A549 treated with dexamethasone at 1 μM for 4 hours (cell line): Measurements from ENCODE around the gene DNAH12. TPM values are rescaled to one million over a fixed set of nuclear protein-coding genes. Genes with fewer than 3 reads are reported as not detected.

Source experiments
- total RNA-seq: library from RNA; stranded (reverse); fragments of 200-300 nt; extraction: Qiagen RNA extraction; gene quantifications from 5 replicates; pipeline ENCODE4 v1.2.3, GENCODE V29; 2022

The DNAH12 gene, protein sequence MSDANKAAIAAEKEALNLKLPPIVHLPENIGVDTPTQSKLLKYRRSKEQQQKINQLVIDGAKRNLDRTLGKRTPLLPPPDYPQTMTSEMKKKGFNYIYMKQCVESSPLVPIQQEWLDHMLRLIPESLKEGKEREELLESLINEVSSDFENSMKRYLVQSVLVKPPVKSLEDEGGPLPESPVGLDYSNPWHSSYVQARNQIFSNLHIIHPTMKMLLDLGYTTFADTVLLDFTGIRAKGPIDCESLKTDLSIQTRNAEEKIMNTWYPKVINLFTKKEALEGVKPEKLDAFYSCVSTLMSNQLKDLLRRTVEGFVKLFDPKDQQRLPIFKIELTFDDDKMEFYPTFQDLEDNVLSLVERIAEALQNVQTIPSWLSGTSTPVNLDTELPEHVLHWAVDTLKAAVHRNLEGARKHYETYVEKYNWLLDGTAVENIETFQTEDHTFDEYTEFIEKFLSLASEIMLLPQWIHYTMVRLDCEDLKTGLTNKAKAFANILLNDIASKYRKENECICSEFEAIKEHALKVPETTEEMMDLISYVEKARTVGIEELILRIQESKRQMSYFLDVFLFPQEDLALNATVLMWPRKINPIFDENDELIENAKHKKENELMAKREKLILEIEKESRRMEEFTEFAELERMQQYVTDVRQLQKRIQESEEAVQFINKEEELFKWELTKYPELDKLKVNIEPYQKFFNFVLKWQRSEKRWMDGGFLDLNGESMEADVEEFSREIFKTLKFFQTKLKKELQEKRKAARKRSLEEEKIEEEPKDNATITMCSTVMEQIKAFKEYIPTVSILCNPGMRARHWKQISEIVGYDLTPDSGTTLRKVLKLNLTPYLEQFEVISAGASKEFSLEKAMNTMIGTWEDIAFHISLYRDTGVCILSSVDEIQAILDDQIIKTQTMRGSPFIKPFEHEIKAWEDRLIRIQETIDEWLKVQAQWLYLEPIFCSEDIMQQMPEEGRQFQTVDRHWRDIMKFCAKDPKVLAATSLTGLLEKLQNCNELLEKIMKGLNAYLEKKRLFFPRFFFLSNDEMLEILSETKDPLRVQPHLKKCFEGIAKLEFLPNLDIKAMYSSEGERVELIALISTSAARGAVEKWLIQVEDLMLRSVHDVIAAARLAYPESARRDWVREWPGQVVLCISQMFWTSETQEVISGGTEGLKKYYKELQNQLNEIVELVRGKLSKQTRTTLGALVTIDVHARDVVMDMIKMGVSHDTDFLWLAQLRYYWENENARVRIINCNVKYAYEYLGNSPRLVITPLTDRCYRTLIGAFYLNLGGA (N-terminal part only)
- total RNA-seq, result 0.01 to 0.18 TPM (median 0.07 TPM) in 5 replicates

GRCh38 chr3:57544181-57545125 lies at the start of gene DNAH12:
Gene DNAH12 (minus strand): TSS chr3:57544344. CDS start chr3:57542870, 1,474 bp downstream.

GRCh38 chr3:57555738-57556458 lies 11.8 kb upstream of the DNAH12 start, which contains the start of gene PDE12:
Gene PDE12 (plus strand): TSS chr3:57556274. CDS start chr3:57556380, 106 bp downstream.

GRCh38 chr3:57292159-57292896 lies 251.8 kb downstream of the DNAH12 start, which contains the start of gene ASB14:
Gene ASB14 (minus strand): TSS chr3:57292685. CDS start chr3:57292033, 652 bp downstream.

Other genes starting within 250 kb of the DNAH12 start
- 14.2 to 20.0 TPM (median 19.1 TPM) in 5 replicates for gene PDE12, start 11.9 kb upstream of the DNAH12 start, total RNA-seq
- gene ARF4, start 53.0 kb upstream of the DNAH12 start, total RNA-seq, result 153 to 190 TPM (median 184 TPM) in 5 replicates
- 6.9 to 9.4 TPM (median 7.4 TPM) in 5 replicates for gene DENND6A, start 148.7 kb upstream of the DNAH12 start, total RNA-seq
- 16.1 to 25.7 TPM (median 24.1 TPM) in 5 replicates for gene SLMAP, start 212.0 kb upstream of the DNAH12 start, total RNA-seq